AG04450 (cell line): ENCODE results near the gene ITPR1. TPM values are rescaled to one million over a fixed set of nuclear protein-coding genes. Genes with fewer than 3 reads are reported as not detected.
A peak's percentile ranks its signal among the peaks of the same experiment; 100 is the strongest.

ENCODE experiments used
- CTCF ChIA-PET: fragments of 300-600, 350-600 bp; formaldehyde crosslinking; extraction: SDS; loops from one replicate; lab custom pipeline; 2022; ENCODE audit warnings: antibody characterized with exemption, inconsistent platforms; lab: Charles Lee
- POLR2A ChIA-PET: fragments of 350-600 bp; formaldehyde crosslinking; extraction: SDS; loops from one replicate; lab custom pipeline; 2021; ENCODE audit warnings: antibody characterized with exemption, inconsistent platforms; lab: Yijun Ruan, JAX
- DNase-seq: peaks from one replicate; pipeline ENCODE4 v3.0.0-alpha.2; 2011; ENCODE audit warnings: low read depth, low spot score
- H3K27ac ChIP-seq: one replicate; pipeline ENCODE4 v1.5.1; 2012; ENCODE audit warnings: low read depth, low read length, control low read depth
- H3K27me3 ChIP-seq: one replicate; pipeline ENCODE4 v1.6.0; 2012; ENCODE audit warnings: low read length; ENCODE audit not compliant: control insufficient read depth, insufficient read depth
- H3K4me3 ChIP-seq: 2 replicates; pipeline ENCODE4 v1.5.1; 2011; ENCODE audit warnings: mild to moderate bottlenecking, low read depth, low read length, control low read depth
- H3K9me3 ChIP-seq: 2 replicates; pipeline ENCODE4 v1.5.1; 2012; ENCODE audit warnings: low read length; ENCODE audit not compliant: control insufficient read depth, insufficient read depth
- CTCF ChIP-seq: IDR thresholded peaks from 2 replicates; pipeline ENCODE4 v1.5.1; 2011; ENCODE audit warnings: low read depth, low read length, control low read depth, inconsistent platforms
- polyA plus RNA-seq: library from polyadenylated mRNA; depleted of rRNA; stranded (reverse); fragments of >200 nt; gene quantifications from 2 replicates; pipeline ENCODE4 v1.2.3, GENCODE V29; 2011

The ITPR1 gene
- polyA plus RNA-seq, 1 experiment = 7.4 TPM

GRCh38 chr3:4748127-4748526, 255.0 kb downstream of the ITPR1 start:
- no peak for TF ChIP-seq CTCF
- Histone ChIP-seq H3K9me3 (peaks cover 5% of the 10 kb centered on the region), H3K27me3 (peaks cover 5% of the 10 kb centered on the region), H3K27ac (no peak overlapping the region), H3K4me3 (no peak overlapping the region)
- CTCF ChIA-PET = interaction anchor here (0.6 to 1.2 kb wide), 2 partner anchors 37 to 309 kb away, joined by 3 to 5 read pairs; no protein-coding TSS in a partner anchor
- DNase-seq = no peak
- POLR2A ChIA-PET = no interaction called here

GRCh38 chr3:4748701-4749378, 255.7 kb downstream of the ITPR1 start:
- DNase-seq = no peak
- Histone ChIP-seq H3K27me3 (peaks cover 8% of the 10 kb centered on the region), H3K27ac (no peak overlapping the region), H3K9me3 (peaks cover 8% of the 10 kb centered on the region), H3K4me3 (no peak overlapping the region)
- ChIA-PET CTCF (interaction anchor here (0.6 to 1.2 kb wide), 3 partner anchors 37 to 309 kb away, joined by 3 to 5 read pairs (median 3); no protein-coding TSS in a partner anchor), POLR2A (no interaction called here)
- no peak for TF ChIP-seq CTCF

GRCh38 chr3:4749567-4750002, 256.4 kb downstream of the ITPR1 start:
- no peak for DNase-seq
- TF ChIP-seq CTCF = no peak
- Histone ChIP-seq H3K4me3 (no peak overlapping the region), H3K27ac (peak overlapping the region; percentile 24), H3K27me3 (peaks cover 12% of the 10 kb centered on the region), H3K9me3 (peaks cover 8% of the 10 kb centered on the region)
- ChIA-PET CTCF (interaction anchor here (0.8 to 1.6 kb wide), 2 partner anchors 38 to 116 kb away, joined by 3 to 4 read pairs; no protein-coding TSS in a partner anchor), POLR2A (no interaction called here)

- no peak for TF ChIP-seq CTCF
- CTCF ChIA-PET = interaction anchor here (0.5 to 1.6 kb wide), 4 partner anchors 20 to 443 kb away, joined by 3 to 4 read pairs (median 4); no protein-coding TSS in a partner anchor
- Histone ChIP-seq H3K9me3 (peaks cover 8% of the 10 kb centered on the region), H3K27me3 (peaks cover 12% of the 10 kb centered on the region), H3K4me3 (no peak overlapping the region), H3K27ac (no peak overlapping the region)
- DNase-seq = no peak
- POLR2A ChIA-PET = interaction anchor here (0.7 kb wide), 1 partner anchor 70 kb away, joined by 5 read pairs; no protein-coding TSS in a partner anchor
Observed at GRCh38 chr3:4750306-4750968, 257.3 kb downstream of the ITPR1 start.
